Right renal pelvis (tissue), 4 donors: ENCODE results near the gene CHI3L1. TPM values are rescaled to one million over a fixed set of nuclear protein-coding genes. Genes with fewer than 3 reads are reported as not detected.

ENCODE experiments used
- DNase-seq, 4 donors: peaks; one replicate each; pipeline ENCODE4 v3.0.0-alpha.2; 2013; ENCODE audit warnings: low read depth in 4 of 4, low spot score in 3 of 4, missing footprints in 1 of 4
- polyA plus RNA-seq, 4 donors: library from polyadenylated mRNA; unstranded; fragments of 120-200 nt; gene quantifications; one replicate each; pipeline ENCODE4 v1.2.1, GENCODE V29; 2013; ENCODE audit not compliant: insufficient read length in 4 of 4

CHI3L1 gene
- polyA plus RNA-seq, 4 donors = 10.3 to 13.5 (median 11.6) TPM

DNA sequence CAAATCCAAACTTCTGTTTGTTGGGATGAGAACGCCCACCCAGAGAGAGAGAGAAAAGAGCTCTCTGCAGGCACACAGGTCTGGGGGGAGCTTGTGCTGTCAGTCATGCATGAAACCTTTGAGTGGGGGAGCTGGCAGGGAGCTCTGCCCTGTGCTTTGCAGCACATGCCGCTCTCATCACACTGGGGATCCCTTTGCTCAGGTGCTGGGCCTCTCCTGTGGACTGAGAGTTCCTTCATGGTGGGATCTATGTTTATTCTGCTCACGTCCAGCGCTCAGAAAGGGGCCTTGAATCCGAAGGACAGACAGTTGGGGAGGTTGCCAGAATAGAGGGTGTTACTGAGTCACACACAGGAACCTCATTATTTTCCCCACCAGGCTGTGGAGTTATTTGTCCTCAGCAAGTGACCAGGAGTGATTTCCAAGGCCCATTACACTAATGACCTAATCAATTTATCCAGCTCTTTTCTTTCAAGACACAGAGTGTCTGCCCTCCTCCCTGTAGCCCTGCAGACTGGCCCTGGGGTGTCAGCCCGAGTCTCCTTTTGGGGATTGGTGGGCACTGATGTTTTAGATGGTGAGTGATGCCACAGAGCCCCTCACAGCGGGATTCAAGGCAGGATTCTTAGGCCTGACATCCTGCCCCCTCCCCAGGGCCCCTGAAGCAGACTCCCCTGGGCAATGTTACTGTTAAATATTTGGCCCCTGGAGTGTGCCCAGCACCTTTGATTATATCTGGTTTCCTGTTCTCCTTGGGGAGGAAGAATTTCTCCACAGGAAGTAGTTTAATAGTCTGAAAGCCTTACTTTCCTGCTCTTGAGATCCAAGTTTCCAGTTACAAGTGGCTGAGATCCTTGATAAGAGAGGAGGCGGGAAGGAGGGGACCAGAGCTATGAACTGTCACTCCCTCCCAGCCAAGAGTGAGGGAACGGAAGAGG, 33.2 kb downstream of the CHI3L1 start:
- peak in 1 of 4 donors; percentile 44 for DNase-seq

DNA sequence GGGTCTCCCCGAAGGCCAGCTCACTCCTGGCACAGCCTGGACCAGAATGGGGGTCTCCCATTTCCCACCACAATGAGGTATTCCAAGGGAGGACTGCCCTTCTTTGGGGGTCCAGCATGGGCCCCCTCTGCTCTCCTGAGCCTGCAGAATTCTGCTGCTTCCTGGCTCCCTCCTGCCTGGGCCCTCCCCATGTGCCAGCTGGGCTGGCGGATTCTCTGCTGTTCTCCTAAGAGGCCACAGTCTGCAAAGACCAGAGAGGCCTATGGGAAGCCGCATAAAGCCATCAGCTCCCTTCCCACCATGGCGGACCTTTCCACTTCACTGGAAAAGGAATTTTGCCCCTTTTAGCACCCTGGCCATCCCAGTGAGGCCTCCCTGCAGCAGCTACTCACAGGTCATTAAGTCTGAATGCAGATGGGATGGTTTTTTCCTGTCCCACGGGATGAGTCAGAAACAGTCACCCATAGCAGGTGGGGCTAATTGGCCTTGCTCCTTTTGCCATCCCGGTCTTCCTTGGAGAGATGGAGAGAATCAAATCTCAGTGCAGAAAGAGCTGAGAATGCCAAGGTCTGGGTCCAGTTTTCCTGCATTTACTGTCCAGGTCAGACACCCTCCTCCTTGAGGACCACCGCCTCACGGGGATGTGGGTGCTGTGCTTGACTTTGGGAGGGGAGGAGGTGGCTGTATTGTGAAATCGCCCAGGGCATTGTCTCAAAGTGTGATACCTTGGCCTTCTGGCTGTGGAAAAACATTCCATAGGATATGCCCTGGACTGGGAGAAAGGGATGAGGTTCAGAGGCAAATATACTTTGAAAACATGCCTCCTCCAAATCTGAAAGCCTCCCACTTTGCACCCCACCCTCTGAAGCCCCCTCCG, 34.1 kb downstream of the CHI3L1 start:
- DNase-seq = peak in 2 of 4 donors; percentile 58 to 66

DNA sequence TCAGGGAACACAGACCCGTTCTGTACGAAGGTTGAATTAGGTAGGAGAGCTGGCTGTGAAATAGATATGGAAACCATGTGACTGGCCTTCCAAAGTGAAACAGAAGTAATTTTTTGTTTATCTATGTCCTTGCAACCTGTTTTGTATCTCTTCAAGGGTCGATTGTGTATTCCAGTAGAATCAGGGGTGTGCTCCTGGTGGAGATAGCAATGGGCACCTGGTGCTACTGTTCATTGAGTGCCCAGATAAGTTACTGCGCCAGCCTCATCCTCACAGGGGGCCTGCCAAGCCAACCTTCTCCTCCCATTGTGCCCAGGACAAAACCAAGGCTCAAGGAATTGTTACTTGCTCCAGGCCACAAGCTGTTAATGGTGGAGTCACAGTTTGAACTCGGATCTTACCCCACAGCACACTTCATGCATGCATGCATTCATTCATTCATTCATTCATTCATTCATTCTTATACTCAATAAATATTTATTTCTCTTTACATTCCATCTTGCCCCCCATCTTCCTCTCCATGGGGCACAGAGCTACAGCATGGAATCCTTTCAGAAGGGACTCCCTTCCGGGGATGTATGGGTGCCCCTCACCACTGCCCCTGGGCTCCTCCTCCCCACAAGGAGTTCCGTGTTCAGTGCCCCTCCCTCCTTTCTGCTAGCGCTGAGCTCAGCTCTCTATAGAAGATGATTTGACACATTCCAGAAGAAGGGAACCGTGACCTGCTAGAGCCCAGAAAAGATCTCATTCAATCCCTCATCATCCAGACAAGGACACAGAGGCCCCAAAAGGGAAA, 34.9 kb downstream of the CHI3L1 start:
- DNase-seq = peak in 1 of 4 donors; percentile 61

DNA sequence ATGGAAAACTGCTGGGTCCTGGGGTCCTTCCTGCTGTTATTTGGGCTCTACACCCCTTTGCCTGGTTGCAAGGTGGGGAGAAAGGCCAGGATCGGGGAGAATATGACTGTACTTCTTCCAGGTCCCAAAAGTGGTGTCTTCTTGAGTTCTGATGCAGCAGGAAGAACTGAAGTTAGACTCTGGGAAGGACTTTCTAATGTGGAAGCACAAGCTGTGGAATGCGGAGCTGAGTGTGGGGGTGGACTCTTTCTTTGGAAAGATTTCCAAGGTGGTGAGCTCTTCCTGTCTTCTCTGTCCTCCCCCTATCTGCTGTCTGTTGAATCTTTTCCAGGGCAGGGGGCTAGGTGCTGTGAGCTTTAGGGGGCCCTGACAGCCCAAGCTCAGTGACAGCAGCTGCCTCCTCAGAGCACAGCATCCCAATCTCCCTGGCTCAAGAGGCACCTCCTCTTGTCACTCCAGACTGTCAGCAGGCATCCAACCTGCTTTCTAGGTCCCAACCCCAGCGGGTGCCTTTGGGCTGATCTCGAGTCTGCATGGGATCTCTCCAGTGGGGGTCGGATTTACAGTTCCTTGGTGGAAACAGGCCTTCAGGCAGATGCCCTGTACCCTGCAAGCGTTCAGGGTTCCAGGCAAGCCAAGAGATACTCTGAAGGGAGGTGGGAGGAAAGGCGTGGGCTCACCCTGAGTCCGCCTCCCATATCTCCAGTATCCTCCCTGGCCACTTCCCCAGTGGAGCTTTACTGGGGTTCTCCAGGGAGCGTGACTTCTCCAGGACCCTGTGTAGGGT, 35.8 kb downstream of the CHI3L1 start:
- DNase-seq = no peak

DNA sequence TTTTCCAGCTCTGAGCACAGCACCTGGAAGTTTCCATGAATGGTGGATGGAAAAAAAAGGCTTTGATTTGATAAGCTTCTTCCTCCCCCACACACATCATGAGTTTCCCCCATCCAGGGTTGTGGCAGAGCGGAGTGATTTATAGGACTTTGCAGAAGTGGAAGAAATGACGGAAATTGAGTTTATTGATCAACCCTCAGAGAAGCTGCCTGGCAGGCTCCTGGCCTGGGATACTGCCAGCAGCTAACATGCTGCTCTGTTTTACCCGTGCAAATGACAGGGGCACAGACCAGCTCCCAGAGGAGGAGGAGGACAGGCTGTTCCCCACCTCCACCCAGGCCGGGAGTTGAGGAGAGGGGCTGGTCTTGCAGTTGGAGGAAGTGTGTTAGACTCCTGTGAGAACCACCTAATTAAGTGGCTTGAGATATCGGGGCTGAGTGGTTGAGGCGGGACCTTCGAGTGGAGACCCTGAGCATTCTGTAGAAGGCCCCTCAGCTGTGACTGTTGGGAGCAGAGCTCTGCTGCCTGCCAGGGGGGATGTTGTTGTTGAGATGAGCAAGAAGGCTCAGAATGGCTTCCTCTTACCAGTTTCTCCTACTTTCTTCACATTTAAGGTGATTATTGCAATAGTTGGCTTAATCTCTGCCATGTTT, 37.2 kb downstream of the CHI3L1 start:
- no peak for DNase-seq

DNA sequence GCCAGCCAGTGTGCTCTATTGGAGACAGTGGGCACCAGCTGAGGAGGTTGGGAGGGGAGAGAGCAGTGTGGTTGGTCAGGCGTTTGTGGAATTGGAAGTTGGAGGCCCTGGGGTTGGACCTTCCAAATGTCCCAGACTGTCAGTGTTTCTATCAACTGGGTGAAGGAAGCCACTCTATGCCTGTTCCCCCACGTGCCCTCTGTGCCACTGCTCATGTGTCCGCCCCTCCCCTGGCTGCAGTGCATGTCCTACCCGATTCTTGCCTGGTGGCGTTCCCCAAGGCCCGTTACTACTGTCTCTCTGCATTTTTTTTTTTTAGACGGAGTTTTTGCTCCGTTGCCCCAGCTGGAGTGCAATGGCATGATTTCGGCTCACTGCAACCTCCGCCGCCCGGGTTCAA, 37.9 kb downstream of the CHI3L1 start:
- DNase-seq = no peak

DNA sequence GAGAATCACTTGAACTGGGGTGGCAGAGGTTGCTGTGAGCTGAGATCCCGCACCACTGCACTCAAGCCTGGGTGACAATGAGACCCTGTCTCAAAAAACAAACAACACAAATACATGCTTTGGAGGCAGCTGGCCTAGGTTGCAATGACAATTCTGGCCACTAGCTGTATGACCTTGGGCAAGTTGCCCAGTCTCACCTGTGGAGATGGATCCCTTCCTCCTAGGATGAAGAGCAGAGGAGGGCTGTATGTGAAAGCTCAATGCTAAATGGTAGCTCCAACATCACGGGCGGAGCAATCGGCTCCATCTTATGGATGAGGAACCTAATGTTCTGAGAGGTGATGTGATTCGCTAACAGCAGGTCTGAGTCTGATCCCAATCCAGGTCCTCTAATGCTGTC, 38.4 kb downstream of the CHI3L1 start:
- DNase-seq = no peak

DNA sequence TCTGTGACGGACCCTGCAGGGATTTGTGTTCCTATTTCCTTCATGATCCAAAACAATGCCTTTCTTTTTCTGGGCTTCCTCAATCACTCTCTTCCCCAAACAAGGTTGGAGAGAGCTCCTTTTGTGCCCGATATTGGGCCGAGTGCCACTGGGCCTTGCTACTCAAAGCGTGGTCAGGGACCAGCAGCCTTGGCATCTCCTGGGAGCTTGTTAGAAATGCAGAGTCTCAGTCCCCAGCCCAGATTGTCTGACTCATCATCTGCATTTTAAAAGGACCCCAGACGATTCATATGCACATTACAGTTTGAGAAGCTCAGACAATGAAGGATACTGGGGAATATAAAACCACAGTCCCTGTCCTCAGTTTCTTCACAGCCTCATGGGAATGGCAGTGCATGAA, 39.1 kb downstream of the CHI3L1 start:
- DNase-seq = no peak

DNA sequence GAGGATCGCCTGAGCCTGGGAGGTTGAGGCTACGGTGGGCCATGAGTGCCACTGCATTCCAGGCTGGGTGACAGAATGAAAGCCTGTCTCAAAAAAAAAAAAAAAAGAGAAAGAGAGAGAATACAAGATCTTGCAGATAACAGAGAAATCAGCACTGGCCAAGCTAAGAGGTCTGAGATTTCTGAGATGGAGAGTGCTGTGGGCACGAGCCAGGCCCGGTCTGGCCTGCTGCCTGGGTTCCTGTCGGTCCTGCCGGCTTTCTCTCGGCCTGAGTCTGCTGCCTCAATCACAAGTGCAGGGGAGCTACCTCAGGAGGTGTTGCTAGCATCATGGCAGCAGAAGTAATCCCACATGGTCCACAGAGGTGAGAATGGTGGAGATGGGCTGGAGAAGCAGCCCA, 40.0 kb downstream of the CHI3L1 start:
- DNase-seq = no peak

DNA sequence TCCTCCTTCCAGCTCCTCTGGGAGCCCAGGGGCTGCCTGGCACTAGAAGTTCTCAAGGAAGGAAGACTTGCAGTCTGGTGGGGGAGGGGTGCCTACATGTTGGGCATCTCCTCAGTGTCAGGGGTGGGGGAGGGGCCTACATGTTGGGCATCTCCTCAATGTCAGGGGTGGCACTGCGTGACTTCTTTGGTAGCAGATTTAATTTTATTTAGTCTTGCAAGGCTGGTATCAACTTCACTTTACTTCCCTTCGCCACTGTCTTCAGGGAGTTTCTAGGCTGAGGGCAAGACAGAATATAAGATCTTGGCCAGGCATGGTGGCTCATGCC, 40.5 kb downstream of the CHI3L1 start:
- no peak for DNase-seq

DNA sequence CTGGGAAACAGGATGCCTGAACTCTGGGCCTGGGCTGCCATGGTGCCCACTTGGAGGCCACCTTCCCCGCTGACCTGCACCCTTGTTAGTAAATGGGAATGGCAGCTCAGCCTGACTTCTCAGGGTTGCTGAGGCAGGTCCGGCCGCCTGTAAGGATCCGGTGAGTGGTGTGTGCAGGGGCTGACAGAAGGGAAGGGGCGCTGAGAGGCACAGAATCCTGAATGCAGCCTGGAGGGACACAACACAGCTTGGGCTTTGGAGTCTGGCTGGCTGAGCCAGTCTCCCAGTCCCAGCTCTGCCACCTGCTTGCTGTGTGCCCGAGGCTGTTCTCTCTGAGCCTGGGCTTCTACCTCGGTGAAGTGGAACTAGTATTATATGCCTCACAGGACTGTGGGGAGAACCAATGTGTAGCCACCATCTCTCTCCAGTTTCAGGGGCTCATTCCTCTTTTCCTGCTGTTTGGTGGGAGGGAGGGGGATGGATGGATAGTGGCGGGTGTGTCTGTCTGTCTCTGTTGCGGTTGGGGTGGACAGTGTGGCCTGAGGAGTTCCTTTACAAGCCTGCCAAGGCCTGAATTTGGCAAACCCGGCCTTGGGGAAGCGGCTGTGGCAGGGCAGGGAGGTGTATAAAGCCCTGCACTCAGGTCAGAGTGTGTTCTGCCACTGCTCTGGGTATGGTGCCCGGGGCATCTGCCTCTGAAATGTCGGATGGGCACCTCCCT, 41.0 kb downstream of the CHI3L1 start:
- no peak for DNase-seq

DNA sequence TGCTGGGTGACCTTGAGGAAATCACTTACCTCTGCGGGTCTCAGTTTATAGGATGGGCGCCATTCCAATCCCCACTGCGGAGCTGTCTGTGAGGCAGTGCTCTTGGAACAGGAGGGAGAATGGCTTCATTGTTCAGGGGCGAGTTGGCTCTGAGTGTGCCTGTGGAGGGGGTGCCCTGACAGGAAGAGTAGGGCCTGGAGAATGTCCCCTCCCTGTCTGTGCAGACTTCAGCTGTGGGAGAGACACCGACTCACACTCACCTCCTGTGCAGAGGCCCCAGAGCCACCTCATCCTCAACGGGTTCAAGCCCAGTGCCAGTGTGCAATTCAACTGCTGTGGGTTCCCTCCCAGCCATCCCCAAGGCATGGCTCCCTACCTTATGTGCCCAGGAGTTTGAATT, 41.8 kb downstream of the CHI3L1 start:
- DNase-seq = no peak

DNA sequence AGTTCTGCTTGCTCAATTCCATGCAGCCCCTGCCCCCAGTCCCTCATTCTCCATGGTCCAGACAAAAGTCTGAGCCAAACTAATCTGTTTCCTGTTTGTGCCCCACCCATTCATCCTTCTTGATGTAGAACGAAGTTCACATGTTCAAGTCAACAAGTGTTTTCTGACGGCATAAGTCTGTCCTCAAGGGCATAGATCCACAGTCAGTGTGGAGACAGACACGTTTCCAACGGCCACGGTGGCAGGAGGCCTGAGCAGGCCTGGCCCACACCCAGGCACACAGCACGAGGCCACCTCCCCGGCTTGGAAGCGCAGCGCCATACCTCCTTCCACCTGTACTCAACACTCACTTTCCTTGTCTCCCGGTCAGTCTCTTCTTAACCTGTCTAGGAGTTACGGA, 42.9 kb downstream of the CHI3L1 start:
- no peak for DNase-seq

DNA sequence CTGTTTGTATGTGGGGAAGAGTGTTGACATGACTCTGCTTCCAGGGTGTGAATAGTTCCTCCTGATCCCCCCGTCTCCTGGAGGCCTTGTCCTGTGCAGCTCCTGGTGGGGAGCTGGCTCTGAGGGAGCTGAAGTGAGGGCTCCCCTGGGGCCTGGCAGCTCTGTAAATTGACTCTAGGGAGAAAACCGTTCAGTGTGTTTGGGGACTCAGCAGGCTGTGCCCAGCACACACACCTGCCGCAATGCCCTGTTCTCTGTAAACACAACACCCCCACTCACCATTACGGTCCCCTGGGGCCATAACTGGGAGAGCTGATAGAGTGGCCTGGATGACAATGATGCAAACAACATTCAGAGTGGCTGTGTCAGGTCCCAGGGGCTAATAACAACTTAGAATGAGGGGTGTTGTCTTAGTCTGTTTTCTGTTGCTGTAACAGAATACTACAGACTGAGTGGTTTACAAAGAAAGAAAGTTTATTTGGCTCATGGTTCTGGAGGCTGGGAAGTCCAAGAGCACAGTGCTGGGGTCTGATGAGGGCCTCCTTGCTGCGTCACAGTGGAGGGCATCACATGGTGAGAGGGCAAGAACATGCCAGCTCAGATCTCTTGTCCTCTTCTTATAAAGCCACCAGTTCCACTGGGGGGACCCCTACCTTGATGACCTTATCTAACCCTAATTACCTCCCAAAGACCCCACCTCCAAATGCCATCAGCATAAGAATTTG, 43.7 kb downstream of the CHI3L1 start:
- no peak for DNase-seq

DNA sequence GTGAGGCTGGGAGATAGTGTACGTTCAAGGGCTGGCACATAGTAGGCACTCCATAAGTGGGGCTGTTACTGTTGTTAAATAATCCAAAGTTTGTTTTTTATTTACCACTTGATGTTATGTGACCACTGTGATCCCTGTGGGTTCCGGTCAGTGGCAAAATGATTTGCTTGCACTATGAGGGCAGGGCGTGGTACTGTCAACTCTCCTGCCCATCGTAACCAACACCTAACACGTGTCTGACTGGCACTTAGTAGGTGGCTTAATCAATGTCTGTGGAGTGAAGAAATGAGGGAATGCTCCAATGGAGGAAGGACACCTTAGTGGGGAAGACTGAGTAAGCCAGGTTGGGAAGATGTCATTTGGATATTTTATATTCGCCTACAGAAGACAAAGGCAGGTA, 44.4 kb downstream of the CHI3L1 start:
- DNase-seq = no peak

DNA sequence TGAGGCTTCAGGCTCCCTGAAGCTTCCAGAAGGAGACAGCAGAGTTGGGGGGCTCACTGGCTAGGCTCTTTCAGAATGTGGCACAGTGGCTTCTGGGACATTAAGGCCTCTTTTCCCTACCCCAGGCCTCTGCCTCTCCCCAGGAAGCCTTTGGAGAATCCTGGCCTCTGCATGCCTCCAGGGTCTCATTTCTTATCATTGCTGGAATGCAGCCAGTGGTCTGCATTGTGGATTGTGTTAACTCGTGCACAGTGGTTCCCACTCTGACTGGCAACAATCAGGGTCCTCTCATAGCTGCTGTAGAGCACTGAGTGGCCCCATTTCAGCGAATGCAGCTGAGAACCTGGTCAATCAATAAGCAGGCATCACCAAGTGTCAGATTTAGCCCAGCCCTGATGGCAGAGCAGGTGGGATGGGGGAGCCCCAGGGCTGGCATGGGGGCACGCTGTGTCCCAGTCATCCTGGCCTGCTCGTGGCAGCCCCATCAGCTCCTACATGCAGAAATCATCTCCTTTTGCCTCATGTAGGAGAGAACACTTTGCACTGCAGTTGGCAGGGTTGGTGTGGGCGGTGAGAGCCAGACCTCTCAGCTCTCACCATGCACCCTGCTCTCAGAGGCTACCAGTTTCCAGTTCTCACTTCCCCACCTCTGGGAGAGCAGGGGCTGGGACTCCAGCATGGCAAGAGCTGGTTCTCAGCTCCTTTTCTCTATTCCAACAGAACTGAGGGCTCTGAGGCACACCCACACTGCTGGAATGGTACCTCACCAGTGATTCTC, 45.6 kb downstream of the CHI3L1 start:
- DNase-seq = no peak

DNA sequence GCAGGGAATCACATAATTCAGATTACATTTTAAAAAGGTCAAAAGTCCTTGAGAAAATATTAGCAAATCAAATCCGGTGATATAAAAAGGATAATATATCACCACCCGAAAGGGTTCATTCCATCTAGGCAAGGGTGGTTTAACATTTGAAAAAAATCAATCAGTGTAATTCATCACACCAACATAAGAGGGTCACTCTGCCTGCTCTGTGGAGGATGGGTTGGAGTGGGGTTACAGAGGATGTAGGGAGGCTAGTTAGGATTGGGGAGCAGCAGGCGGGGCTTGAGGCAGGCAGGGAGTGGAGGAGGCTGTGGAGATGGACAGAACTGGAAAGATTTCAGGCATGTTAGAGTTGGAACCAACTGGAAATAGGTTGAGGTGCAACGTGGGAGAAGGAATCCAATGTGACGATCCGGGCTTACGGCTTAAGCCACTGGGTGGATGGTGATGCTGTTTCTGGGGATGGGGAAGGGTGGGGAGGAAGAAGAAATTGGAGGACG, 46.5 kb downstream of the CHI3L1 start:
- DNase-seq = no peak
